NT2/D1 (cell line): ENCODE measurements around the gene NPAS3.

Experiments
- YY1 ChIP-seq: IDR thresholded peaks from 2 replicates; pipeline ENCODE4 v1.6.1; 2011; ENCODE audit not compliant: insufficient read length, insufficient read depth
- ZNF274 ChIP-seq: IDR thresholded peaks from 2 replicates; pipeline ENCODE4 v1.6.1; 2011; ENCODE audit warnings: mild to moderate bottlenecking, low read depth, low read length

GRCh38 chr14:33240466-33240865 is 301.8 kb downstream of the NPAS3 start:
- TF ChIP-seq YY1 (no peak), ZNF274 (no peak)
